CD4-positive, alpha-beta memory T cell (primary cell): ENCODE measurements around the gene ARHGAP19. TPM values are rescaled to one million over a fixed set of nuclear protein-coding genes. Genes with fewer than 3 reads are reported as not detected.
A peak's percentile ranks its signal among the peaks of the same experiment; 100 is the strongest.

Experiments used
- CTCF ChIA-PET: fragments of 350-600 bp; sonication (Branson Sonifier 250); formaldehyde crosslinking; loops from one replicate; lab custom pipeline; 2021; ENCODE audit warnings: inconsistent platforms; ENCODE audit not compliant: partially characterized antibody; lab: Charles Lee
- POLR2A ChIA-PET: fragments of 350-600 bp; sonication (Branson Sonifier 250); formaldehyde crosslinking; loops from one replicate; lab custom pipeline; 2021; ENCODE audit not compliant: partially characterized antibody; lab: Charles Lee
- DNase-seq, 5 donors: peaks; one replicate each; pipeline versions ENCODE4 v3.0.0 to v3.0.0-alpha.2; 2020 to 2022; ENCODE audit warnings: mixed read lengths in 1 of 5
- H3K27ac ChIP-seq: one replicate; pipeline ENCODE4 v1.7.0; 2013; ENCODE audit warnings: low read depth, low read length
- H3K27me3 ChIP-seq: 2 replicates; pipeline ENCODE4 v1.7.0; 2013; ENCODE audit warnings: mild to moderate bottlenecking, low read length, moderate library complexity; ENCODE audit not compliant: insufficient read depth
- H3K36me3 ChIP-seq: 2 replicates; pipeline ENCODE4 v1.7.0; 2013; ENCODE audit warnings: mild to moderate bottlenecking, low read length, moderate library complexity; ENCODE audit not compliant: insufficient read depth
- H3K4me1 ChIP-seq: 2 replicates; pipeline ENCODE4 v1.7.0; 2013; ENCODE audit warnings: mild to moderate bottlenecking, low read length, moderate library complexity; ENCODE audit not compliant: insufficient read depth
- H3K4me3 ChIP-seq, 2 donors: one replicate each; pipeline ENCODE4 v1.7.0; 2013; ENCODE audit warnings: low read length in 2 of 2, mild to moderate bottlenecking in 1 of 2
- H3K9me3 ChIP-seq, 2 donors: one replicate each; pipeline ENCODE4 v1.7.0; 2013; ENCODE audit warnings: low read length in 2 of 2, control low read depth in 1 of 2; ENCODE audit not compliant: control insufficient read depth in 1 of 2
- H3K27ac Mint-ChIP-seq, 7 donors: one replicate each; pipeline ENCODE4 v1.8.0; 2020 to 2021; ENCODE audit warnings: mixed read lengths in 7 of 7, mild to moderate bottlenecking in 6 of 7, inconsistent platforms in 3 of 7, moderate library complexity in 3 of 7
- H3K27me3 Mint-ChIP-seq, 2 donors: one replicate each; pipeline ENCODE4 v1.8.0; 2020 to 2021; ENCODE audit warnings: mixed read lengths in 2 of 2
- H3K36me3 Mint-ChIP-seq, 2 donors: one replicate each; pipeline ENCODE4 v1.8.0; 2020 to 2021; ENCODE audit warnings: mixed read lengths in 2 of 2, inconsistent platforms in 1 of 2, mild to moderate bottlenecking in 1 of 2
- H3K4me1 Mint-ChIP-seq, 4 donors: one replicate each; pipeline ENCODE4 v1.8.0; 2020 to 2021; ENCODE audit warnings: mixed read lengths in 4 of 4, mild to moderate bottlenecking in 1 of 4
- H3K4me3 Mint-ChIP-seq, 8 donors: one replicate each; pipeline ENCODE4 v1.8.0; 2020 to 2021; ENCODE audit warnings: mixed read lengths in 8 of 8, mild to moderate bottlenecking in 7 of 8, moderate library complexity in 6 of 8, inconsistent platforms in 3 of 8
- H3K9me3 Mint-ChIP-seq, 8 donors: one replicate each; pipeline ENCODE4 v1.8.0; 2020 to 2021; ENCODE audit warnings: mixed read lengths in 8 of 8, mild to moderate bottlenecking in 5 of 8, inconsistent platforms in 3 of 8, moderate library complexity in 1 of 8
- intact Hi-C: fragments of 100-400 bp; cut with micrococcal nuclease; formaldehyde crosslinking; loops from one replicate; pipeline ENCODE4 v1.15.1; 2023
- polyA plus RNA-seq, 2 donors: library from polyadenylated mRNA; unstranded; fragments of 300-500 nt; fragmentation: Illumina TruSeq; gene quantifications; one replicate each; pipeline ENCODE4 v1.2.3, GENCODE V29; 2021
- total RNA-seq, 2 experiments: library from RNA; stranded (reverse); gene quantifications; one replicate each; pipeline ENCODE4 v1.2.3, GENCODE V29; 2021

The ARHGAP19 gene
- total and polyA plus RNA-seq, 4 experiments from 2014 or later = 6.8 to 19.3 (median 13.2) TPM

DNA sequence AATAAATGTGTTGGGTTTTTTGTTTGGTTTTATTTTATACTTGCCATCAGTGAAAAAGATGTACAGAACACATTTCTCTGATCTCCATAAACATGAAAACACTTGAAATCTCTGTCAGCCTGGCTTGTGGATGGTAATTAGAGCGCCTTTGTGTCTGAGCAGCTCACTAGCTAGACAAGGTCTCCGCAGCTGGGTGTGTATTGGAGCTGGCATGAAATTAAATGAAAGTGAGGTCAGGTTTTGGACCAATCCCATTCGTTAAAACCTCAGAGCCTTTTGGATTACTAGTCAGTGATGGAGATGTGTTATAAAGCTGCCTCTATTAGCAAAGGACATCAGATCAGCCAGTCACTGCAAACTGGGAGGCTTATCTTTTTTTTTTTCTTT lies 29.4 kb upstream of the ARHGAP19 start:
- no peak for DNase-seq
- peak overlapping the region; percentile 68 to 98 (median 91) for H3K4me3 Mint-ChIP-seq

DNA sequence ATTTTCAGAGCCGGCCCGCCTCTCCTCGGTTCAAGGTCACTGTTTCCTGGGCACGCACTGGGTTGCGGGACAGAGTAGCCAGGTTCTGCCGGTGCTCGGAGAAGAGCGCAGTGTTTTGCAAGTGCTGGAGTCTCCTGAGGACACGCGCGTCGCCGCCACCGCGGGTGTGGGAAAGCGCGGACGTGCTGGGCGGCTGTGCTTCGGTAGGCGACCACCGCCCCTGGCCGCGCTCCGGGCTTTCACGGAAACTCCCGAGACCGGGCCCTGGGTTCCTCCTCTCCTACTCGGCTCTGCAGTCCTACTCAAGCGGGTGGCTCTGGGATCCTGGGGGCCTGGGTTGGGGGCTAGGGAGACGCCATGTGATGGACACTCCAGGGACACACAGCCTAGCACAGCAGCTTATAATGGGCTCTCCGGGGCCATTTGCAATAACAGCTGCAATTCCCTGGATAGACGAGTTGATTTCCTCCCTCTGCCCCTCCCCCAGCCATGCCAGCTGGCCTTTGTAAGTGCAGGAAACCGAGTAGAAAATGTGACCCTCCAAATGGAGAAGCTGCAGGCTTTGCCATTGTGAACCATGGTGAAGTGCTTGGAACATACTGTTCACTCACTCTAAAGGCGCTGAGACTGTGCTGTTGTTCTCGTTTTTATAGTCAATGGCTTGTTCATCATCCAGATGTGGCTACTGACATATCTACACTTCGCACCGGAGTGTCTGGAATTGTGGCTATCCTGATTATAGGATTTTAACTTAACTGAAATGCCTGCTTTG lies 28.8 kb upstream of the ARHGAP19 start:
- POLR2A ChIA-PET = interaction anchor here (7.6 kb wide), 1 partner anchor 10 kb away, joined by 265 read pairs; the partner anchor contains the start of gene FRAT2
- H3K27me3 Mint-ChIP-seq = peaks cover 0 to 3% of the 10 kb centered on the region in 2 donors
- peak overlapping the region in 1 of 2 donors; percentile 84 for H3K4me3 ChIP-seq

More for the DNA sequence above, 29.4 kb upstream of the ARHGAP19 start:
- no peaks in the 10 kb centered on the region for H3K27me3 ChIP-seq
- H3K36me3 ChIP-seq = no peaks in the 10 kb centered on the region
- Mint-ChIP-seq H3K4me1 (peaks cover 16 to 44% (median 31%) of the 10 kb centered on the region in 4 donors), H3K27ac (peak overlapping the region; percentile 25 to 94 (median 75)), H3K9me3 (peaks cover 0 to 1% (median 0%) of the 10 kb centered on the region in 8 donors), H3K27me3 (peaks cover 0 to 3% of the 10 kb centered on the region in 2 donors), H3K36me3 (peaks cover 0 to 19% of the 10 kb centered on the region in 2 donors)
- POLR2A ChIA-PET = interaction anchor here (0.7 to 7.6 kb wide), 2 partner anchors 9 to 35 kb away, joined by 3 to 265 read pairs; partner anchors contain the start of gene FRAT2
- CTCF ChIA-PET = interaction anchor here (1.0 to 2.2 kb wide), 2 partner anchors 11 to 44 kb away, joined by 3 to 7 read pairs; no protein-coding TSS in a partner anchor
- H3K4me3 ChIP-seq = no peak overlapping the region
- intact Hi-C loops = loop anchor here (1.0 to 2.0 kb wide), 2 partner anchors 8 to 43 kb away; no protein-coding TSS in a partner anchor
- no peak overlapping the region for H3K27ac ChIP-seq
- no peaks in the 10 kb centered on the region for H3K9me3 ChIP-seq
- H3K4me1 ChIP-seq = peaks cover 21% of the 10 kb centered on the region

DNA sequence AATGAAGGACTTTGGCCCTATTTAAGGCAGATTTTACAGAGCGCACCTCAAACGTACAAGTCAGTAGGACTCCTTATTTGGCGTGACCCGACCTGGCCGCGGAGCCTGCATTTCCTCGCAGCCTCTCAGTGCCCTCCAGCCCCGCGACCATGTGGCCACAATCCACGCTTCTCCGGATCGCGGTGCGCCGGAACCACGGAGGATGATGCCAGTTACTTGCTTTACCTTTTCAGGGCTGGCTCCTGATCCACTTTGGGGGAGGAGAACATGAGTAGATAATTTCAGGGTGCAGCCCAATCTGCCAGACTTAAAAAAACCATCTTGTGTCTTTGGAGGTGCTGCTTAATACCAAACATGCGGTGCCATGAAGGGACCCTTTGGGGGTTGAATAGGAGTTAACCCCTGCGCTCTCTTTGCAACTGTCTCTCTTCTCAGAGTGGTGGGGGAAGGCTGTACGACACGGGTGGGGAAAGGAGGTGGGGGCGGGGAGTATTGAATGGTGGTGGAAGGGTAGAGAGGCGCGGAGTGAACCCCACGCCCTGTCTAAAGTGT lies 28.1 kb upstream of the ARHGAP19 start:
- Histone ChIP-seq H3K9me3 (no peaks in the 10 kb centered on the region), H3K36me3 (no peaks in the 10 kb centered on the region), H3K4me1 (peaks cover 21% of the 10 kb centered on the region), H3K4me3 (peak overlapping the region; percentile 49 to 84), H3K27me3 (no peaks in the 10 kb centered on the region), H3K27ac (peak overlapping the region; percentile 99)
- H3K4me1 Mint-ChIP-seq = peaks cover 16 to 44% (median 31%) of the 10 kb centered on the region in 4 donors
- peaks cover 0 to 17% of the 10 kb centered on the region in 2 donors for H3K36me3 Mint-ChIP-seq
- H3K27me3 Mint-ChIP-seq = peaks cover 0 to 3% of the 10 kb centered on the region in 2 donors
- H3K9me3 Mint-ChIP-seq = no peaks in the 10 kb centered on the region
- DNase-seq = peak in 1 of 5 donors; percentile 53
- H3K27ac Mint-ChIP-seq = peak overlapping the region; percentile 93 to 96 (median 94)
- ChIA-PET CTCF (interaction anchor here (0.9 to 3.5 kb wide), 11 partner anchors 10 to 80 kb away, joined by 3 to 18 read pairs (median 5); partner anchors contain the start of genes ARHGAP19, FRAT2 and RRP12), POLR2A (interaction anchor here (1.5 to 7.6 kb wide), 9 partner anchors 11 to 102 kb away, joined by 4 to 265 read pairs (median 10); partner anchors contain the start of genes ARHGAP19, FRAT2 and RRP12)
- peak overlapping the region; percentile 90 to 98 (median 92) for H3K4me3 Mint-ChIP-seq
- intact Hi-C loops = loop anchor here (1.0 to 2.0 kb wide), 3 partner anchors 9 to 42 kb away; partner anchors contain the start of gene FRAT2

More for the DNA sequence above, 28.8 kb upstream of the ARHGAP19 start:
- H3K4me1 ChIP-seq = peaks cover 21% of the 10 kb centered on the region
- peak overlapping the region; percentile 93 to 96 (median 94) for H3K27ac Mint-ChIP-seq
- CTCF ChIA-PET = interaction anchor here (2.2 kb wide), 1 partner anchor 11 kb away, joined by 7 read pairs; no protein-coding TSS in a partner anchor
- H3K36me3 Mint-ChIP-seq = peaks cover 0 to 19% of the 10 kb centered on the region in 2 donors
- peaks cover 16 to 44% (median 31%) of the 10 kb centered on the region in 4 donors for H3K4me1 Mint-ChIP-seq
- peak in 1 of 5 donors; percentile 7 for DNase-seq
- no peaks in the 10 kb centered on the region for H3K9me3 Mint-ChIP-seq
- intact Hi-C loops = loop anchor here (1.0 to 2.0 kb wide), 2 partner anchors 8 to 42 kb away; no protein-coding TSS in a partner anchor
- H3K36me3 ChIP-seq = no peaks in the 10 kb centered on the region
- peak overlapping the region; percentile 90 to 98 (median 92) for H3K4me3 Mint-ChIP-seq
- no peaks in the 10 kb centered on the region for H3K9me3 ChIP-seq
- no peaks in the 10 kb centered on the region for H3K27me3 ChIP-seq
- H3K27ac ChIP-seq = peak overlapping the region; percentile 99

- DNase-seq = peak; percentile 61 to 72 (median 67)
- Histone ChIP-seq H3K27ac (peak overlapping the region; percentile 99), H3K4me1 (peaks cover 21% of the 10 kb centered on the region), H3K9me3 (no peaks in the 10 kb centered on the region), H3K36me3 (no peaks in the 10 kb centered on the region), H3K27me3 (no peaks in the 10 kb centered on the region), H3K4me3 (peak overlapping the region; percentile 49 to 84)
- Mint-ChIP-seq H3K27me3 (peaks cover 0 to 3% of the 10 kb centered on the region in 2 donors), H3K4me1 (peaks cover 16 to 44% (median 31%) of the 10 kb centered on the region in 4 donors), H3K27ac (peak overlapping the region; percentile 93 to 96 (median 94)), H3K9me3 (peaks cover 0 to 1% (median 0%) of the 10 kb centered on the region in 8 donors), H3K36me3 (peaks cover 0 to 17% of the 10 kb centered on the region in 2 donors), H3K4me3 (peak overlapping the region; percentile 90 to 98 (median 92))
- POLR2A ChIA-PET = interaction anchor here (0.5 to 7.6 kb wide), 21 partner anchors 11 to 1190 kb away, joined by 3 to 265 read pairs (median 5); partner anchors contain the start of genes ARHGAP19, AVPI1, FRAT2 and R3HCC1L
- intact Hi-C loops = loop anchor here (1.0 to 10.0 kb wide), 6 partner anchors 14 to 485 kb away; partner anchors contain the start of genes ARHGAP19, FRAT2, LCOR and MMS19
- CTCF ChIA-PET = interaction anchor here (0.7 to 3.5 kb wide), 11 partner anchors 9 to 81 kb away, joined by 3 to 18 read pairs (median 5); partner anchors contain the start of genes ARHGAP19, FRAT2 and RRP12
These were observed 27.4 kb upstream of the ARHGAP19 start for GRCh38 chr10:97319671-97320479.

- peak within 1 kb of the TSS; percentile 93 to 99 (median 96) for H3K4me3 Mint-ChIP-seq
- H3K36me3 Mint-ChIP-seq = peaks cover 0 to 17% of the 10 kb centered on the region in 2 donors
- peak within 1 kb of the TSS; percentile 99 for H3K27ac ChIP-seq
- H3K27ac Mint-ChIP-seq = peak within 1 kb of the TSS; percentile 96 to 100 (median 99)
- peaks cover 21% of the 10 kb centered on the region for H3K4me1 ChIP-seq
- peaks cover 0 to 1% (median 0%) of the 10 kb centered on the region in 8 donors for H3K9me3 Mint-ChIP-seq
- no peaks in the 10 kb centered on the region for H3K27me3 ChIP-seq
- H3K36me3 ChIP-seq = no peaks in the 10 kb centered on the region
- peaks cover 0 to 3% of the 10 kb centered on the region in 2 donors for H3K27me3 Mint-ChIP-seq
- intact Hi-C loops = loop anchor here (1.0 to 10.0 kb wide), 4 partner anchors 27 to 484 kb away; partner anchors contain the start of genes ARHGAP19, LCOR, MMS19 and RRP12
- no peaks in the 10 kb centered on the region for H3K9me3 ChIP-seq
- peak; percentile 90 to 97 (median 94) for DNase-seq
- POLR2A ChIA-PET = interaction anchor here (0.5 to 7.6 kb wide), 23 partner anchors 11 to 1189 kb away, joined by 3 to 265 read pairs (median 5); partner anchors contain the start of genes ARHGAP19, AVPI1, FRAT2 and R3HCC1L
- peak within 1 kb of the TSS; percentile 50 to 84 for H3K4me3 ChIP-seq
- CTCF ChIA-PET = interaction anchor here (0.6 to 3.5 kb wide), 12 partner anchors 10 to 82 kb away, joined by 3 to 18 read pairs (median 5); partner anchors contain the start of genes FRAT2 and RRP12
- peaks cover 16 to 44% (median 31%) of the 10 kb centered on the region in 4 donors for H3K4me1 Mint-ChIP-seq
These were observed 26.6 kb upstream of the ARHGAP19 start, which contains the start of gene FRAT1 for GRCh38 chr10:97318772-97319651. Gene FRAT1 (plus strand): TSS chr10:97319271. CDS start chr10:97319454, 183 bp downstream.
